Epithelial cell of esophagus (primary cell): ENCODE results near the gene GHR.
"Not testable (repeated sequence)": the region's sequence is repeated elsewhere in the genome, so short reads cannot be mapped to it uniquely, and the experiment has no call there.

Experiments
- DNase-seq: peaks from one replicate; pipeline ENCODE4 v3.0.0; 2010; ENCODE audit warnings: low read depth
- H3K4me3 ChIP-seq: 2 replicates; pipeline ENCODE4 v1.5.1; 2011; ENCODE audit warnings: mild to moderate bottlenecking, low read length, control low read depth
- CTCF ChIP-seq: IDR thresholded peaks from 2 replicates; pipeline ENCODE4 v1.5.1; 2011; ENCODE audit warnings: low read depth, mild to moderate bottlenecking, low read length, control low read depth, inconsistent platforms; ENCODE audit not compliant: insufficient read depth; ENCODE audit errors: missing control alignments

The GHR gene

GRCh38 chr5:42570966-42571960, 148.0 kb downstream of the GHR start:
- TF ChIP-seq CTCF, result no peak
- DNase-seq, result peak; percentile 59
- no peak overlapping the region for H3K4me3 ChIP-seq

- H3K4me3 ChIP-seq, result no peak overlapping the region
- DNase-seq, result no peak
- no peak for TF ChIP-seq CTCF
Measured at GRCh38 chr5:42572313-42572712, 149.1 kb downstream of the GHR start.

- DNase-seq, result no peak
- TF ChIP-seq CTCF, result no peak
- no peak overlapping the region for H3K4me3 ChIP-seq
Measured at GRCh38 chr5:42573386-42573785, 150.1 kb downstream of the GHR start.

GRCh38 chr5:42575914-42576313, 152.7 kb downstream of the GHR start:
- not testable (repeated sequence) for H3K4me3 ChIP-seq, DNase-seq

GRCh38 chr5:42578901-42579300, 155.7 kb downstream of the GHR start:
- H3K4me3 ChIP-seq, DNase-seq: not testable (repeated sequence)

GRCh38 chr5:42579320-42579719, 156.1 kb downstream of the GHR start:
- H3K4me3 ChIP-seq, result no peak overlapping the region
- peak; percentile 80 for DNase-seq
- no peak for TF ChIP-seq CTCF

GRCh38 chr5:42581845-42582244, 158.6 kb downstream of the GHR start:
- DNase-seq, result no peak
- H3K4me3 ChIP-seq, result no peak overlapping the region
- no peak for TF ChIP-seq CTCF

GRCh38 chr5:42582723-42583122, 159.5 kb downstream of the GHR start:
- DNase-seq, result no peak
- no peak for TF ChIP-seq CTCF
- H3K4me3 ChIP-seq, result no peak overlapping the region
